HL-60 (cell line): ENCODE results near the gene SYTL3.

Experiments used
- CTCF ChIP-seq: IDR thresholded peaks from one replicate; pipeline ENCODE4 v1.5.1; 2011; ENCODE audit warnings: low read length, control low read depth, inconsistent platforms; ENCODE audit not compliant: insufficient read depth
- GABPA ChIP-seq: IDR thresholded peaks from 2 replicates; pipeline ENCODE4 v1.6.1; 2012; ENCODE audit warnings: low read depth
- POLR2AphosphoS5 ChIP-seq: IDR thresholded peaks from 2 replicates; pipeline ENCODE4 v1.6.1; 2012; ENCODE audit warnings: low read depth

- TF ChIP-seq GABPA (no peak), CTCF (no peak), POLR2AphosphoS5 (no peak)
Observed at GRCh38 chr6:158737082-158737709, 87.3 kb downstream of the SYTL3 start.
